ENCODE data around the gene RDM1. TPM values are rescaled to one million over a fixed set of nuclear protein-coding genes. Genes with fewer than 3 reads are reported as not detected.

The RDM1 gene
- total and polyA plus RNA-seq, 2 of the 4 experiments (the other 2 are of a cell fraction), result 0.18 TPM; not detected in 1

- H3K4ac ChIP-seq (ENCODE audit: low read depth, low read length), result no peak overlapping the region
- H2BK20ac ChIP-seq (ENCODE audit: low read depth, low read length), result no peak overlapping the region
- TF ChIP-seq POLR2A (IDR thresholded peaks at IDR 0.05; ENCODE audit: low read depth, low read length), result no peak
- TF ChIP-seq MAFK (IDR thresholded peaks at IDR 0.05; ENCODE audit: low read depth, low read length), result no peak
- TF ChIP-seq MAZ (IDR thresholded peaks at IDR 0.05; ENCODE audit: borderline replicate concordance, low read depth, low read length), result no peak
- TF ChIP-seq FOS (IDR thresholded peaks at IDR 0.05; ENCODE audit: low read depth, low read length), result no peak
- no peak for TF ChIP-seq MXI1 (IDR thresholded peaks at IDR 0.05; ENCODE audit: borderline replicate concordance, low read depth, low read length)
- no peak for TF ChIP-seq NFE2L2 (IDR thresholded peaks at IDR 0.05; ENCODE audit: low read depth, low read length)
- no peak for TF ChIP-seq RCOR1 (IDR thresholded peaks at IDR 0.05; ENCODE audit: insufficient replicate concordance, low read length)
- no peak for TF ChIP-seq RFX5 (IDR thresholded peaks at IDR 0.05; ENCODE audit: low read depth, low read length)
- TF ChIP-seq, protein P1, sequence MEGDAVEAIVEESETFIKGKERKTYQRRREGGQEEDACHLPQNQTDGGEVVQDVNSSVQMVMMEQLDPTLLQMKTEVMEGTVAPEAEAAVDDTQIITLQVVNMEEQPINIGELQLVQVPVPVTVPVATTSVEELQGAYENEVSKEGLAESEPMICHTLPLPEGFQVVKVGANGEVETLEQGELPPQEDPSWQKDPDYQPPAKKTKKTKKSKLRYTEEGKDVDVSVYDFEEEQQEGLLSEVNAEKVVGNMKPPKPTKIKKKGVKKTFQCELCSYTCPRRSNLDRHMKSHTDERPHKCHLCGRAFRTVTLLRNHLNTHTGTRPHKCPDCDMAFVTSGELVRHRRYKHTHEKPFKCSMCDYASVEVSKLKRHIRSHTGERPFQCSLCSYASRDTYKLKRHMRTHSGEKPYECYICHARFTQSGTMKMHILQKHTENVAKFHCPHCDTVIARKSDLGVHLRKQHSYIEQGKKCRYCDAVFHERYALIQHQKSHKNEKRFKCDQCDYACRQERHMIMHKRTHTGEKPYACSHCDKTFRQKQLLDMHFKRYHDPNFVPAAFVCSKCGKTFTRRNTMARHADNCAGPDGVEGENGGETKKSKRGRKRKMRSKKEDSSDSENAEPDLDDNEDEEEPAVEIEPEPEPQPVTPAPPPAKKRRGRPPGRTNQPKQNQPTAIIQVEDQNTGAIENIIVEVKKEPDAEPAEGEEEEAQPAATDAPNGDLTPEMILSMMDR (conservative IDR thresholded peaks at IDR 0.05; ENCODE audit: low read depth, low read length), result no peak
- TF ChIP-seq, protein P2, sequence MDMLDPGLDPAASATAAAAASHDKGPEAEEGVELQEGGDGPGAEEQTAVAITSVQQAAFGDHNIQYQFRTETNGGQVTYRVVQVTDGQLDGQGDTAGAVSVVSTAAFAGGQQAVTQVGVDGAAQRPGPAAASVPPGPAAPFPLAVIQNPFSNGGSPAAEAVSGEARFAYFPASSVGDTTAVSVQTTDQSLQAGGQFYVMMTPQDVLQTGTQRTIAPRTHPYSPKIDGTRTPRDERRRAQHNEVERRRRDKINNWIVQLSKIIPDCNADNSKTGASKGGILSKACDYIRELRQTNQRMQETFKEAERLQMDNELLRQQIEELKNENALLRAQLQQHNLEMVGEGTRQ (IDR thresholded peaks at IDR 0.05; ENCODE audit: low read depth, low read length), result no peak
- no peak for TF ChIP-seq RAD21 (IDR thresholded peaks at IDR 0.05; ENCODE audit: low read length)
- no peak for TF ChIP-seq BHLHE40 (IDR thresholded peaks at IDR 0.05; ENCODE audit: low read depth, low read length)
- no peak for TF ChIP-seq CHD1 (IDR thresholded peaks at IDR 0.05; ENCODE audit: low read depth, low read length)
- TF ChIP-seq CEBPB (IDR thresholded peaks at IDR 0.05; ENCODE audit: low read depth, low read length), result no peak
- TF ChIP-seq, protein P3, sequence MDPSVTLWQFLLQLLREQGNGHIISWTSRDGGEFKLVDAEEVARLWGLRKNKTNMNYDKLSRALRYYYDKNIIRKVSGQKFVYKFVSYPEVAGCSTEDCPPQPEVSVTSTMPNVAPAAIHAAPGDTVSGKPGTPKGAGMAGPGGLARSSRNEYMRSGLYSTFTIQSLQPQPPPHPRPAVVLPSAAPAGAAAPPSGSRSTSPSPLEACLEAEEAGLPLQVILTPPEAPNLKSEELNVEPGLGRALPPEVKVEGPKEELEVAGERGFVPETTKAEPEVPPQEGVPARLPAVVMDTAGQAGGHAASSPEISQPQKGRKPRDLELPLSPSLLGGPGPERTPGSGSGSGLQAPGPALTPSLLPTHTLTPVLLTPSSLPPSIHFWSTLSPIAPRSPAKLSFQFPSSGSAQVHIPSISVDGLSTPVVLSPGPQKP (IDR thresholded peaks at IDR 0.05; ENCODE audit: borderline replicate concordance, low read depth, low read length), result no peak
- no peak for TF ChIP-seq SMC3 (IDR thresholded peaks at IDR 0.05; ENCODE audit: low read depth, low read length)
- H2AK5ac ChIP-seq (ENCODE audit: low read depth, low read length), result no peak overlapping the region
- H3K18ac ChIP-seq (ENCODE audit: low read depth, low read length), result no peak overlapping the region
- H3K4me3 ChIP-seq (ENCODE audit: insufficient read depth, low read depth, low read length), result no peak overlapping the region
- no peak overlapping the region for H3K14ac ChIP-seq (replicated peaks; ENCODE audit: low read depth, low read length)
- no peaks in the 10 kb centered on the region for H3K9me3 ChIP-seq (ENCODE audit: control insufficient read depth, insufficient read depth, low read length)
- no peak overlapping the region for H3K56ac ChIP-seq (ENCODE audit: extremely low read depth, insufficient read depth, low read length)
- intact Hi-C loops (cut with micrococcal nuclease) (no loop called here), dilution Hi-C loops (cut with HindIII; ENCODE audit: low sequenced_read_pairs, unreplicated experiment) (no loop called here), in situ Hi-C loops (cut with MboI; ENCODE audit: low sequenced_read_pairs) (no loop called here)
- H3K79me1 ChIP-seq (ENCODE audit: low read depth in 1 of 2, low read length in 2 of 2), result no peaks in the 10 kb centered on the region
- ChIA-PET CTCF (interaction anchor here (0.7 to 1.2 kb wide), 3 partner anchors 15 to 24 kb away, joined by 3 read pairs; no protein-coding TSS in a partner anchor), POLR2A (ENCODE audit: unreplicated experiment) (no interaction called here)
- no peak overlapping the region for H2BK15ac ChIP-seq (ENCODE audit: low read depth, low read length)
- H4K20me1 ChIP-seq (ENCODE audit: insufficient read depth, low read length), result no peaks in the 10 kb centered on the region
- no peak overlapping the region for H2AFZ ChIP-seq (replicated peaks; ENCODE audit: low read length, poor library complexity)
- BruUV-seq (replicated peaks), result no TSS peak
- peaks cover 3% of the 10 kb centered on the region; the same call in 1 of the 2 replicates for H3K27me3 ChIP-seq (ENCODE audit: control insufficient read depth, insufficient read depth, low read length)
- no peak overlapping the region for H2AK9ac ChIP-seq (replicated peaks; ENCODE audit: low read depth, low read length, poor library complexity)
- H3K9me1 ChIP-seq (ENCODE audit: insufficient read depth, low read length), result no peaks in the 10 kb centered on the region
- ATAC-seq (ENCODE audit: low read depth) (no peak), DNase-seq (no peak)
- no peak overlapping the region for H4K91ac ChIP-seq (ENCODE audit: insufficient read depth, low read depth, low read length)
- H3K23ac ChIP-seq (ENCODE audit: low read depth, low read length), result no peak overlapping the region
- no peak overlapping the region for H3K4me2 ChIP-seq (ENCODE audit: low read depth, low read length)
- WGBS, 2 experiments (ENCODE audit: extremely low coverage in 2 of 2, insufficient read length in 1 of 2), result no CpG with 5 or more reads among the region's 5 CpGs
- H3K4me1 ChIP-seq (ENCODE audit: control insufficient read depth, insufficient read depth, low read length), result no peaks in the 10 kb centered on the region
- H3K27ac ChIP-seq (ENCODE audit: insufficient read depth, low read length), result no peak overlapping the region
- no peaks in the 10 kb centered on the region for H3K36me3 ChIP-seq (ENCODE audit: control insufficient read depth, insufficient read depth, low read length)
- no peak overlapping the region for H4K8ac ChIP-seq (ENCODE audit: low read depth in 2 of 2, low read length in 2 of 2)
- H2BK120ac ChIP-seq (ENCODE audit: low read depth, low read length), result no peak overlapping the region
- no peak overlapping the region for H2BK5ac ChIP-seq (ENCODE audit: low read depth, low read length, poor library complexity, severe bottlenecking)
- H4K5ac ChIP-seq (ENCODE audit: low read depth, low read length), result no peak overlapping the region
- no peak overlapping the region for H3K9ac ChIP-seq (ENCODE audit: low read depth, low read length)
Measured at GRCh38 chr17:35875072-35875799, 55.3 kb downstream of the RDM1 start.
